HepG2 (cell line): Measurements from ENCODE around the gene EPHA4. TPM values are rescaled to one million over a fixed set of nuclear protein-coding genes. Genes with fewer than 3 reads are reported as not detected.

ENCODE experiments used
- ATAC-seq: fragments of 200-7000 bp; cut with Tn5 transposase; 3 replicates; pipeline ENCODE4 v1.9.1; 2020; ENCODE audit warnings: mild to moderate bottlenecking, moderate library complexity
- BruUV-seq: library from RNA; stranded (reverse); fragments of 400-500 nt; replicated peaks from 2 replicates; lab custom pipeline; 2021; lab: Mats Ljungman, UMichigan
- CTCF ChIA-PET: fragments of 300-600 bp; formaldehyde crosslinking; extraction: SDS; loops from one replicate; lab custom pipeline; 2021; ENCODE audit warnings: low total read pairs, inconsistent platforms, low intra/inter-chr PET ratio; lab: Yijun Ruan, JAX
- POLR2A ChIA-PET: fragments of 350-600 bp; sonication (Branson Sonifier 250); formaldehyde crosslinking; loops from one replicate; lab custom pipeline; 2020; ENCODE audit warnings: antibody characterized with exemption, inconsistent platforms; lab: Yijun Ruan, JAX
- DNase-seq: peaks from one replicate; pipeline ENCODE4 v3.0.0-alpha.2; 2015; ENCODE audit warnings: low spot score
- FAIRE-seq: peaks from 3 replicates; lab custom pipeline; 2011; peaks lifted over from hg19 to GRCh38; lab: Jason Lieb, UNC
- H2AFZ ChIP-seq: one replicate; pipeline ENCODE4 v1.6.1; 2011; ENCODE audit warnings: low read length, inconsistent platforms
- H3K27ac ChIP-seq: fragments of 300-600 bp; 3 replicates; pipeline ENCODE4 v1.8.0; 2011; ENCODE audit warnings: mixed run types, mild to moderate bottlenecking, mixed read lengths, low read length, inconsistent platforms; ENCODE audit not compliant: insufficient read depth; ENCODE audit errors: extremely low read length
- H3K27me3 ChIP-seq, 2 experiments: fragments of 200-600 bp in 1 of 2; 2 replicates in 1 of 2; 3 replicates in 1 of 2; pipeline versions ENCODE4 v1.6.0 to v1.8.0; 2011; ENCODE audit warnings: low read length in 2 of 2, mild to moderate bottlenecking in 2 of 2, moderate library complexity in 2 of 2, inconsistent platforms in 1 of 2; ENCODE audit not compliant: insufficient read depth in 2 of 2, control insufficient read depth in 1 of 2
- H3K36me3 ChIP-seq, 2 experiments: fragments of 200-600 bp in 1 of 2; replicated peaks in 1 of 2; 2 replicates in 1 of 2; 3 replicates in 1 of 2; pipeline versions ENCODE4 v1.5.1 to v1.8.0; 2011; ENCODE audit warnings: low read length in 2 of 2, inconsistent platforms in 1 of 2; ENCODE audit not compliant: insufficient read depth in 2 of 2, control insufficient read depth in 1 of 2
- H3K4me1 ChIP-seq: 2 replicates; pipeline ENCODE4 v1.5.1; 2012; ENCODE audit warnings: low read length, inconsistent platforms; ENCODE audit not compliant: insufficient read depth
- H3K4me2 ChIP-seq: 2 replicates; pipeline ENCODE4 v1.6.0; 2011; ENCODE audit warnings: low read depth, low read length, inconsistent platforms
- H3K4me3 ChIP-seq, 3 experiments: fragments of 200-600 bp in 1 of 3; sonication (generic), shearing (Covaris generic) in 1 of 3; replicated peaks in 1 of 3; 2 replicates each; pipeline ENCODE4 v1.5.1; 2011 to 2016; ENCODE audit warnings: low read length in 3 of 3, inconsistent platforms in 2 of 3, low read depth in 2 of 3, mild to moderate bottlenecking in 2 of 3, control low read depth in 1 of 3, mixed read lengths in 1 of 3; ENCODE audit not compliant: insufficient read depth in 1 of 3
- H3K79me2 ChIP-seq: one replicate; pipeline ENCODE4 v1.6.1; 2011; ENCODE audit warnings: low read length, inconsistent platforms; ENCODE audit not compliant: insufficient read depth
- H3K9ac ChIP-seq: 2 replicates; pipeline ENCODE4 v1.6.0; 2011; ENCODE audit warnings: mild to moderate bottlenecking, low read depth, low read length, inconsistent platforms; ENCODE audit not compliant: insufficient read depth
- H3K9me3 ChIP-seq: 2 replicates; pipeline ENCODE4 v1.5.1; 2012; ENCODE audit warnings: mild to moderate bottlenecking, low read length
- H4K20me1 ChIP-seq: 2 replicates; pipeline ENCODE4 v1.6.0; 2011; ENCODE audit warnings: inconsistent platforms, mild to moderate bottlenecking, low read length, moderate library complexity; ENCODE audit not compliant: insufficient read depth
- CBX1 ChIP-seq: IDR thresholded peaks from one replicate; pipeline ENCODE4 v1.6.1; 2016; ENCODE audit warnings: antibody characterized with exemption, low read depth
- GLI4 ChIP-seq: sonication (generic); formaldehyde crosslinking; IDR thresholded peaks from 2 replicates; pipeline ENCODE4 v1.5.1; 2020; ENCODE audit warnings: missing genetic modification reagents, mild to moderate bottlenecking, moderate library complexity, borderline replicate concordance
- HHEX ChIP-seq: IDR thresholded peaks from 2 replicates; pipeline ENCODE4 v1.6.1; 2016; ENCODE audit warnings: control low read depth
- KLF13 ChIP-seq: sonication (generic); formaldehyde crosslinking; IDR thresholded peaks from 2 replicates; pipeline ENCODE4 v1.4.0; 2020; ENCODE audit warnings: mild to moderate bottlenecking, missing genetic modification reagents
- MLX ChIP-seq: IDR thresholded peaks from 2 replicates; pipeline ENCODE4 v1.6.1; 2016
- NCOA5 ChIP-seq: sonication (generic); formaldehyde crosslinking; IDR thresholded peaks from 2 replicates; pipeline ENCODE4 v1.4.0; 2020; ENCODE audit warnings: missing genetic modification reagents
- RFX5 ChIP-seq: IDR thresholded peaks from 2 replicates; pipeline ENCODE4 v1.6.1; 2011; ENCODE audit warnings: low read depth, low read length, improper control_type of control experiment
- RXRB ChIP-seq: IDR thresholded peaks from 2 replicates; pipeline ENCODE4 v1.6.1; 2016; ENCODE audit warnings: borderline replicate concordance, missing genetic modification reagents, missing compliant biosample characterization
- ZKSCAN1 ChIP-seq: fragments of 150-350 bp; IDR thresholded peaks from 2 replicates; pipeline ENCODE4 v1.6.1; 2014; ENCODE audit warnings: low read length
- ZNF3 ChIP-seq: IDR thresholded peaks from 2 replicates; pipeline ENCODE4 v1.7.0; 2017; ENCODE audit warnings: inconsistent platforms
- ZNF33B ChIP-seq: sonication (generic); formaldehyde crosslinking; IDR thresholded peaks from 2 replicates; pipeline ENCODE4 v1.5.1; 2020; ENCODE audit warnings: mild to moderate bottlenecking, missing genetic modification reagents
- ZNF577 ChIP-seq: sonication (generic); formaldehyde crosslinking; IDR thresholded peaks from 2 replicates; pipeline ENCODE4 v1.4.0; 2020; ENCODE audit warnings: mild to moderate bottlenecking, low read depth, missing genetic modification reagents, borderline replicate concordance
- WGBS: methylation state at CpG from one replicate; pipeline ENCODE4 v1.1.6; 2017; ENCODE audit warnings: low lambda C conversion rate; 5-methylcytosine and 5-hydroxymethylcytosine counted together
- in situ Hi-C: cut with HindIII; loops from 2 replicates; pipeline ENCODE4 v1.10.0; 2017; ENCODE audit warnings: low pct_unique_long_range_greater_than_20kb; ENCODE audit not compliant: extremely low pct_ligation_motif_present
- intact Hi-C: fragments of 100-400 bp; cut with micrococcal nuclease; formaldehyde crosslinking; loops from one replicate; pipeline ENCODE4 v1.10.0; 2022; ENCODE audit not compliant: unreplicated experiment
- polyA plus RNA-seq, 8 experiments: library from polyadenylated mRNA; depleted of rRNA in 3 of 8; stranded (reverse) in 7 of 8; unstranded in 1 of 8; fragments of >200 nt; fragmentation: Illumina TruSeq in 4 of 8; extraction: Trizol in 4 of 8; gene quantifications; 2 replicates each; pipeline versions ENCODE4 v1.2.1 to v1.2.3, GENCODE V29; 2011 to 2016; ENCODE audit warnings: low read depth in 4 of 8, missing spikeins in 1 of 8, mixed read lengths in 1 of 8; ENCODE audit not compliant: insufficient read depth in 1 of 8
- total RNA-seq, 5 experiments: library from RNA; depleted of rRNA; stranded (reverse); fragments of >200 nt; fragmentation: Illumina TruSeq; extraction: Trizol; gene quantifications; 2 replicates each; pipeline ENCODE4 v1.2.3, GENCODE V29; 2016; ENCODE audit warnings: low read depth in 1 of 5

Gene EPHA4
- total and polyA plus RNA-seq, 2 of the 13 experiments (the other 11 are each of a cell fraction or from before 2014, with no cell fraction given) = not detected

DNA sequence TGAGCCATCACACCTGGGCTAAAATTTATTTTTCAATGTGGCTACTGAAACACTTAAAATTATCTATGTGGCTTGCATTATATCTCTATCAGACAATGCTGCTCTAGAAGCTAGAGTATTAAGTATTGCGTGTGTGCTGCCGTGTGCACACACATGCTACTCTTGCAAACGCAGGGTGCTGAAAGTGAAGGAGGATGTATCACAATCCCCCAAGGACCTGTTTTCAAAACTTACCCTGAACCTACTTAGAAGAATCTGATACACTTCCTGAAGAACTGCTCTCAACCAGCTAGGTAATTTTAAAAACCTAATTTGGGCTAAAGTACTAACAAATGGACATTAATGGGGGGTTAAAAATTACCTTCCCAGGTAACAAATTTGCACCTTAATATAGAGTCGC is 66.5 kb downstream of the EPHA4 start:
- no peaks in the 10 kb centered on the region for H3K79me2 ChIP-seq
- ChIA-PET CTCF (no interaction called here), POLR2A (no interaction called here)
- H3K36me3 ChIP-seq = no peaks in the 10 kb centered on the region
- in situ Hi-C loops = no loop called here
- no peaks in the 10 kb centered on the region for H4K20me1 ChIP-seq
- H3K9me3 ChIP-seq = no peaks in the 10 kb centered on the region
- TF ChIP-seq MLX (CRISPR knock-in tag) = no peak
- TF ChIP-seq ZKSCAN1 = no peak
- no peak for TF ChIP-seq ZNF33B (CRISPR knock-in tag)
- no peak for TF ChIP-seq ZNF577 (CRISPR knock-in tag)
- no peak for TF ChIP-seq GLI4
- no peak for TF ChIP-seq CBX1
- no peak for TF ChIP-seq KLF13 (CRISPR knock-in tag)
- no peak for TF ChIP-seq ZNF3
- no peak for TF ChIP-seq NCOA5 (CRISPR knock-in tag)
- TF ChIP-seq HHEX (CRISPR knock-in tag) = no peak
- TF ChIP-seq RFX5 = no peak
- no peak for TF ChIP-seq RXRB (CRISPR knock-in tag)
- 58% methylated on average over 4 of the region's 4 CpGs for WGBS
- H3K4me1 ChIP-seq = no peaks in the 10 kb centered on the region
- ATAC-seq = no peak
- H2AFZ ChIP-seq = no peak overlapping the region
- intact Hi-C loops = no loop called here
- H3K4me3 ChIP-seq = no peak overlapping the region
- no peak overlapping the region for H3K9ac ChIP-seq
- BruUV-seq = no TSS peak
- no peak overlapping the region for H3K4me2 ChIP-seq
- H3K27ac ChIP-seq = no peak overlapping the region
- H3K27me3 ChIP-seq = no peaks in the 10 kb centered on the region
- FAIRE-seq = no peak
- no peak for DNase-seq
